Lower leg skin (tissue), 4 donors: ENCODE data around the gene NTRK3. TPM values are rescaled to one million over a fixed set of nuclear protein-coding genes. Genes with fewer than 3 reads are reported as not detected.
A peak's percentile ranks its signal among the peaks of the same experiment; 100 is the strongest.

Experiments used
- DNase-seq, 2 donors: peaks; one replicate each; pipeline ENCODE4 v3.0.0-alpha.2; 2019; ENCODE audit warnings: low spot score in 2 of 2
- H3K4me3 ChIP-seq: fragments of 200-600 bp; sonication (generic); 2 replicates; pipeline ENCODE4 v1.5.1; 2017; ENCODE audit warnings: mild to moderate bottlenecking, low read depth; ENCODE audit not compliant: poor library complexity, severe bottlenecking
- POLR2A ChIP-seq, 2 donors: fragments of 450-650 bp; IDR thresholded peaks; one replicate each; pipeline ENCODE4 v1.6.1; 2016 to 2017; ENCODE audit warnings: antibody characterized with exemption in 2 of 2, mild to moderate bottlenecking in 1 of 2, moderate library complexity in 1 of 2
- WGBS, 2 donors: methylation state at CpG; one replicate each; pipeline ENCODE4 v1.1.5; 2018; 5-methylcytosine and 5-hydroxymethylcytosine counted together
- intact Hi-C: fragments of 100-400 bp; cut with DNase I; formaldehyde crosslinking; loops from one replicate; pipeline ENCODE4 v1.15.0; 2023; ENCODE audit warnings: low total_unique reads
- total RNA-seq, 4 donors: library from RNA; depleted of rRNA; stranded (reverse); fragments of >200 nt; gene quantifications; one replicate each; pipeline ENCODE4 v1.1.0, GENCODE V29; 2016
- TF ChIP-seq, protein P1 (sequence below), 3 donors: fragments of 450-650 bp; IDR thresholded peaks; one replicate each; pipeline ENCODE4 v1.5.1; 2016; ENCODE audit warnings: antibody characterized with exemption in 3 of 3, mild to moderate bottlenecking in 3 of 3, moderate library complexity in 2 of 3

The NTRK3 gene
- total RNA-seq, 4 donors from 2014 or later = 0.97 to 5.4 (median 4.4) TPM

DNA sequence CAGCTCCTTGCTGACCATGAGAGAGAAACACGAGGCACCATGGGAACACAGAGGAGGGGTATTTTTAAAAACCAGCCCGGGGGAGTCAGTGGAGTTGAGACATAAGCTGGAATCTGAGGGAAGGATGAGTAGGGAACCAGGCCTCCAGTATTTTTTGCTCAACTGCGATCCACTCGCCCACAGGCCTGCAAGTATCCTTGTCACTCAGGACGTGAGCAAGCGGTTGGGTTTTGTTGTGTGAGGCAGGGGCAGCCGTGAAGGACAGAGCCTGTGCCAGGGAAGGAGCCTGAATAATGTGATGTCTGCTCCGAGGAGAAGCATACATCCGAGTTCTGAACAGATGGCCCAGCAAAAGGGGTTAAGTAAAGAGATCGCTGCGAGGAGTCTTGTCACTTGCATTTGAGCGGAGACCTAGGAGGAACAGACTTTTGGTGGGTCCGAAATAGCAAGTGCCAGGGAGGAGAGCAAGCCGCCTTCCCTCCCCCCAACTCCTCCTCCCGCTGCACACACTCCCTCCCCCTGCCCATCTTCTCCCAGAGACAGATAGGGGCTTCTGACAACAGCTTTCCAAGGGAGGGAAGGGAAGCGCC, 20.4 kb upstream of the NTRK3 start:
- intact Hi-C loops = no loop called here
- TF ChIP-seq, protein P1, sequence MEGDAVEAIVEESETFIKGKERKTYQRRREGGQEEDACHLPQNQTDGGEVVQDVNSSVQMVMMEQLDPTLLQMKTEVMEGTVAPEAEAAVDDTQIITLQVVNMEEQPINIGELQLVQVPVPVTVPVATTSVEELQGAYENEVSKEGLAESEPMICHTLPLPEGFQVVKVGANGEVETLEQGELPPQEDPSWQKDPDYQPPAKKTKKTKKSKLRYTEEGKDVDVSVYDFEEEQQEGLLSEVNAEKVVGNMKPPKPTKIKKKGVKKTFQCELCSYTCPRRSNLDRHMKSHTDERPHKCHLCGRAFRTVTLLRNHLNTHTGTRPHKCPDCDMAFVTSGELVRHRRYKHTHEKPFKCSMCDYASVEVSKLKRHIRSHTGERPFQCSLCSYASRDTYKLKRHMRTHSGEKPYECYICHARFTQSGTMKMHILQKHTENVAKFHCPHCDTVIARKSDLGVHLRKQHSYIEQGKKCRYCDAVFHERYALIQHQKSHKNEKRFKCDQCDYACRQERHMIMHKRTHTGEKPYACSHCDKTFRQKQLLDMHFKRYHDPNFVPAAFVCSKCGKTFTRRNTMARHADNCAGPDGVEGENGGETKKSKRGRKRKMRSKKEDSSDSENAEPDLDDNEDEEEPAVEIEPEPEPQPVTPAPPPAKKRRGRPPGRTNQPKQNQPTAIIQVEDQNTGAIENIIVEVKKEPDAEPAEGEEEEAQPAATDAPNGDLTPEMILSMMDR (IDR thresholded peaks at IDR 0.05) = no peak
- TF ChIP-seq POLR2A (IDR thresholded peaks at IDR 0.05) = no peak
- 59 to 61% methylated on average over 16 of the region's 16 CpGs for WGBS, 2 donors
- H3K4me3 ChIP-seq = no peak overlapping the region
- no peak for DNase-seq

DNA sequence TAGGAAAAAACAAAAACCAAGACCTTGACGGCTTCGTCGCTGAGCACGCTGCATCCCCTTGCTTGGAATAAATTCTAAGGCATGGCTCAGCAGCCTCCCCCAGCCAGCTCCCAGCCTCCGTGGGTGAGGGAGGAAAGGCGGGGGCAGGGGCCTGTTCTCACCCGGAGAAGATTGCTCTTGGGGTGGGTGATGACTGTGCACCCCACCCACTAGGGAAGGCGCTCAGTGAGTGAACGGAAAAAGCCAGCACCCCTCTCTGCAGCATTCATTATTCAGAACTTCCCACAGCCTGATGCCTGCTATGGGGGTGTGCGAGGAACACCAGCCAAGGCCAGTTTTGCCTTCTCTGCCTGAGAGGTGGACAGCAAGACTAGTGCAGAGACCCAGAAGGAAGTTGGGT, 19.3 kb upstream of the NTRK3 start:
- WGBS, 2 donors = 68 to 74% methylated on average over 10 of the region's 10 CpGs
- intact Hi-C loops = no loop called here
- no peak for DNase-seq
- TF ChIP-seq, protein P1 (IDR thresholded peaks at IDR 0.05) = no peak
- TF ChIP-seq POLR2A (IDR thresholded peaks at IDR 0.05) = no peak
- H3K4me3 ChIP-seq = no peak overlapping the region

DNA sequence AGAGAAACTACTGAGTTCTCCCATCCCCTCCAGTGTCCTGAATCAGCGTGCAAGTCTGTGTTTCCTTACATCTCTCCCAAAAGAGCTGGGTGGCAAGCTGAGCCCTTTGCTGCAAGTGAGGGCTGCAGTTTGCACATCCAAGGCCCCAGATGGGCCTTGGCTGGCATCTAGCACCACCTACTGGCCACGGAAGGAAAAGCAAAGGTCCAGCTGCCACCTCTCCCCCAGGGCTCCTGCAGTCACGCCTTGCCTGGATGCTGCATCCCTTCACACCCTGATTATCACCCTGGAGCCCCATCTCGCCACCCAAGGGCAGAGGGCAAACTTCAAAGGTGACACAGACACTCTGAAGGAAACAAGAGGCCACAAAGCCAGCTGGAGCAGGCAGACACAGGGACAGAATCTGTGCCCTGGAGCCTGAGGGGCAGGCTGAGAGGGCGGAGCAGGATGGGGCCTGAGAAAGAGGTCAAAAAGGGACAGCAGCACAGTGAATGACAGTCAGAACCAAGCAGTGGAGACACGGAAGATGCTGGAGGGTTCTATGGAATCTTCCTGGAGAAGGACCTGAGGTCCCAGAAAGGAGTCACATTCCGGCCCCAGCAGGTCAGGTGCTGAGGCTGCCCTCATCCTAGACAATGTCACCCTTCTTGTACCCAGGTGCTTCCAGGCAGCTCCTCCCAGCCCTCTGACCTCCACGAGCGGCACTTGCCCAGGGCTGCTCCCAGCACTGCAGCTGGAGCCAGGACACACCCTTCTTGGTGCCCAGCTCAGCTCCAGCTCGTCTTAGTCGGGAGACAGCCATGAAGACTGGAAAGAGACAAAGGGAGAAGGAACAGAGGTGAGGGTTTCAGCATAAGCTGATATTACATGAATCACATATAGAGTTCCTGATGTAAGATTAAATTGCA, 18.3 kb upstream of the NTRK3 start:
- no peak overlapping the region for H3K4me3 ChIP-seq
- intact Hi-C loops = loop anchor here (5.0 kb wide), 1 partner anchor 177 kb away; no protein-coding TSS in a partner anchor
- WGBS, 2 donors = 25 to 27% methylated on average over 11 of the region's 11 CpGs
- DNase-seq = peak; percentile 32 to 91
- no peak for TF ChIP-seq POLR2A (IDR thresholded peaks at IDR 0.05)
- TF ChIP-seq, protein P1 (IDR thresholded peaks at IDR 0.05) = peak in 1 of 3 donors; percentile 54

DNA sequence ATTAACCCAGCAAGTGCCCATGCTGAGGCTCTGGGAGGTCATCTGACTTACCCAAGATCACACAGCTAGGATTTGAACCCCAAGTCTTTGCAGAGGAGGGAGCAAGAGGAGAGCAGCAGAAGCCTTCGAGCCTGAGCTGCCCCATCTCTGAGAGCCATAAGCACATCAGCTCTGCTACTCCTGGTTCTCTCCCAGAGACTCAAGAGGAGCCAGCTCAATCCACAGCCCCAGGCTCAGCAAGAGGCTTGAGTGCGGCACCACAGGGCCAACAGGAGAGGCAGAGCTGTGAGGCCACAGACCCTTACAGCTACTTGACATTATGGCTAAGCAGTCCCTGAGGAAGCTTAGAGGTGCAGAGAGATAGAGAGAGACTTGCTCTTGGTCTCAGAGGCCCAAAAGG, 15.9 kb upstream of the NTRK3 start:
- no peak overlapping the region for H3K4me3 ChIP-seq
- no peak for DNase-seq
- 80 to 84% methylated on average over 2 of the region's 2 CpGs for WGBS, 2 donors
- intact Hi-C loops = loop anchor here (5.0 kb wide), 1 partner anchor 180 kb away; no protein-coding TSS in a partner anchor
- no peak for TF ChIP-seq POLR2A (IDR thresholded peaks at IDR 0.05)

DNA sequence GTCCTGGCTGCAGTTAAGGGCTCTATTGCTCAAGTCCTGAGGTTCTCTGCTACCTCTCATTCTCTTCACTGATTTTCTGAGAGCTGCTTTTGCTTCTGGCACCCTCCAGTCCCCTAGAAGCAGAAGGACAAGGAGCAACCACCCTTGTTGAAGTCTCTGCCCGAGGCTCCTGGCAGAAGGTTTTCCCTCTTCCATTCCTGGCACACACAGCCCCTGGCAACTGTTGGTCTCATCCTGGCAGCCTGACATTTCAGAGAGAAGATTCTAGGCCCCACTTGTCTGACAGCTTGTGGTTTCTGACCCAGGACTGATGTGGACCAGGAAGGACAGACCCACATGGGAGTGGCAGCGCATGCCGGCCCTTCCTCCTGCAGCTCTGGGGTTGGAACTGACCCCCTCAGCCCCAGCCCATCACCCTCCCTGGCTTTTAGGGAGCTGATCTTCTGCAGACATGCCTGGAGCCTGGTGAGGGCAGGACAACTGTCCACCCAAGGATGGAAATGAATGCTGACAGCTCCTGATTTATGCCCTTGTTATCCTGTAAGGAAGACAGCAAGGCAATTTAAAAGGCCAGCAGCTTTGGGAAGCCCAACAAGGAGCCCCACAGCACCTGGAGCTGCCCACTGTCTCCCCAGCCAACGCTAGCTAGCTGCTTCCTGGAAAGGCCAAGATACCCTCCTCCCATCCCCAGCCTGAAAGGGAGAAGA, 13.0 kb upstream of the NTRK3 start:
- intact Hi-C loops = loop anchor here (5.0 kb wide), 1 partner anchor 183 kb away; no protein-coding TSS in a partner anchor
- DNase-seq = no peak
- no peak overlapping the region for H3K4me3 ChIP-seq
- 48 to 59% methylated on average over 4 of the region's 4 CpGs for WGBS, 2 donors
- TF ChIP-seq, protein P1 (IDR thresholded peaks at IDR 0.05) = no peak
- TF ChIP-seq POLR2A (IDR thresholded peaks at IDR 0.05) = no peak

DNA sequence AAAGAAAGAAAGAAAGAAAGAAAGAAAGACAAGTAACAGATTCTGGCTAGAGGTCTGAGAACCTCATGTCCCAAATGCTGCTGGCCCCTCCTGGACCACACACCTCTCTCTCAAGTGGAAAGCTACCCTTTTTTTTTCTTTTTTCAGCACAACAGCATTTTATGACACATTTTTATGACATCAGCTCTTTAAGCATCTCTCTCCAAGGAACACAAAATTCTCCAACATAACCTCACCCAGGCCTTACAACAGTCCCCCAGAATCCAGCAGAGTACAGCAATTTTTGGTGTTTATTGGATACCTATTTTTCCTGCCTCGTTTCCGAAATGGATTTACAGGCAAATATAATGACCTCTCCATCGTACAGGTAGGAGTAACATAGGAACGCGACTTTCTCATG, 11.2 kb upstream of the NTRK3 start:
- intact Hi-C loops = no loop called here
- TF ChIP-seq, protein P1 (IDR thresholded peaks at IDR 0.05) = no peak
- TF ChIP-seq POLR2A (IDR thresholded peaks at IDR 0.05) = no peak
- H3K4me3 ChIP-seq = no peak overlapping the region
- DNase-seq = no peak
- WGBS, 2 donors = 81 to 82% methylated on average over 5 of the region's 5 CpGs
